Activated CD4-positive, CD25-positive, alpha-beta regulatory T cell treated with anti-CD3 and anti-CD28 coated beads, Interleukin-2, amount 50 U/mL, for 24 hours (primary cell): ENCODE results near the gene KIF5B.

ENCODE experiments used
- ATAC-seq, 2 donors: fragments of 150-1000 bp; cut with Tn5 transposase; one replicate each; pipeline ENCODE4 v1.10.0; 2021; ENCODE audit warnings: mild to moderate bottlenecking in 1 of 2, moderate library complexity in 1 of 2

Gene KIF5B

DNA sequence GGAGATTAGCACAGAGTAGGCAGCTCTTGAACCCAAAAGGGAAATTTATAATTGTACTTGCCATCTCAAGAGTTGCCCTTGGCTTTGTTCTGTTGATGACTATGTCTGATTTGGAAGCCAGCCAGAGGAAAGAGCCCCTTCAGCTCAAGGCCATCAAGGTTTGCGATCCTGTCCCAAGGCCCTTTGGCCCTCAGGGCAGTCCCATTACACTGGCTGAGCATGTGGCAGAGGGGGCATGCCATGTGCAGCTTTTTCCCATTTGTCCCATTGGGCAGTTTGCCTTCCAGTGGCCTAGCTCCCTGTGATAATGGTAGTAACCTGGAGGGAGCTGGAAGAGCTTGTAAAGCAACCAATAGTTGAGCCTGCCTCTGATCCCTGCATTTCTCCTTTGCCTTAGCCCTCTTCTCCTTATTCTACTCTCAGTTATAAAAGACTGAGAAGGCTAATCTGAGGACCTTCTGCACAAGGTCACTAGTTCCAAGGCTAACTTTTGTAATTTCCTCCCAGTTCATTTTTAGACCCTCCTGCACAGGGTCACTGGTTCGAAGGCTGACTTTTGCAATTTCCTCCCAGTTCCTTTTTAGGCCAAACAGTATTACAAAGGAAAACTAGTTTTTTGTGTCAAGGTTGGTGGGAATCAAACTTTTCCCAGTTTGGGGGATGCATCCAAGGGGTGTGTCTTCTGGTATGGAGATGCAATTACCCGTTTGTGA, 96.6 kb downstream of the KIF5B start:
- ATAC-seq, result no peak
